Measurements from ENCODE around the gene ZNF341.
A peak's percentile ranks its signal among the peaks of the same experiment; 100 is the strongest.

ZNF341 gene

GRCh38 chr20:33812152-33812849 is 80.5 kb downstream of the ZNF341 start:
- peak overlapping the region; percentile 87 for H3K27ac ChIP-seq (ENCODE audit: extremely low read depth, low read depth, low read length)
- no peaks in the 10 kb centered on the region for H3K9me3 ChIP-seq (ENCODE audit: control insufficient read depth, insufficient read depth, low read depth, low read length)
- TF ChIP-seq ZNF174 (tag by site-specific recombination; IDR thresholded peaks at IDR 0.05): no peak
- TF ChIP-seq ZIC2 (tag by site-specific recombination; IDR thresholded peaks at IDR 0.05): 0 out of 2 replicates have a peak, but pooled peaks have one; percentile 12
- TF ChIP-seq ZNF600 (tag by site-specific recombination; IDR thresholded peaks at IDR 0.05): peak; percentile 35
- 0 out of 2 replicates have a peak, but pooled peaks have one; percentile 36 for TF ChIP-seq PRDM6 (tag by site-specific recombination; IDR thresholded peaks at IDR 0.05)
- POLR2A ChIA-PET: interaction anchor here (0.6 to 3.4 kb wide), 5 partner anchors 20 to 181 kb away, joined by 3 to 13 read pairs (median 6); partner anchors contain the start of genes ACTL10 and RALY
- CTCF ChIA-PET: interaction anchor here (0.5 to 0.6 kb wide), 2 partner anchors 210 to 217 kb away, joined by 3 read pairs; no protein-coding TSS in a partner anchor
- peak overlapping the region; percentile 56 for H3K4me3 ChIP-seq (ENCODE audit: low read depth, low read length)
- H3K36me3 ChIP-seq (ENCODE audit: control insufficient read depth in 2 of 2, insufficient read depth in 1 of 2, low read length in 2 of 2): peaks cover 0 to 14% of the 10 kb centered on the region in 2 experiments; a peak in 1 of 3 replicates
- no peaks in the 10 kb centered on the region for H3K4me1 ChIP-seq (ENCODE audit: control insufficient read depth, insufficient read depth, low read length)

GRCh38 chr20:33812908-33813462 is 81.2 kb downstream of the ZNF341 start:
- Histone ChIP-seq H3K9me3 (ENCODE audit: control insufficient read depth, insufficient read depth, low read depth, low read length) (no peaks in the 10 kb centered on the region), H3K4me1 (ENCODE audit: control insufficient read depth, insufficient read depth, low read length) (no peaks in the 10 kb centered on the region), H3K36me3 (ENCODE audit: control insufficient read depth in 2 of 2, insufficient read depth in 1 of 2, low read length in 2 of 2) (peaks cover 0 to 14% of the 10 kb centered on the region in 2 experiments; a peak in 1 of 3 replicates), H3K4me3 (ENCODE audit: low read depth, low read length) (peak overlapping the region; percentile 56), H3K27ac (ENCODE audit: extremely low read depth, low read depth, low read length) (no peak overlapping the region; the same call in 1 of the 2 replicates)
- POLR2A ChIA-PET: interaction anchor here (0.6 to 3.4 kb wide), 5 partner anchors 21 to 180 kb away, joined by 3 to 13 read pairs (median 6); partner anchors contain the start of genes ACTL10 and RALY
- CTCF ChIA-PET: interaction anchor here (0.7 kb wide), 1 partner anchor 159 kb away, joined by 3 read pairs; no protein-coding TSS in a partner anchor
- peak; percentile 84; the same call in 1 of the 2 replicates for TF ChIP-seq ZNF362 (tag by site-specific recombination; IDR thresholded peaks at IDR 0.05)
- no peak for TF ChIP-seq ZNF792 (tag by site-specific recombination; IDR thresholded peaks at IDR 0.05)
- no peak for TF ChIP-seq ZNF266 (tag by site-specific recombination; IDR thresholded peaks at IDR 0.05; ENCODE audit: low read depth)
- 0 out of 2 replicates have a peak, but pooled peaks have one; percentile 5 for TF ChIP-seq EGR2 (tag by site-specific recombination; IDR thresholded peaks at IDR 0.05; ENCODE audit: low read depth)
- TF ChIP-seq REST (tag by site-specific recombination; IDR thresholded peaks at IDR 0.05): 0 out of 2 replicates have a peak, but pooled peaks have one; percentile 4
- peak; percentile 19; the same call in 1 of the 2 replicates for TF ChIP-seq ZFHX2 (tag by site-specific recombination; conservative IDR thresholded peaks at IDR 0.05)
- peak; percentile 73 for TF ChIP-seq KLF9 (tag by site-specific recombination; IDR thresholded peaks at IDR 0.05; ENCODE audit: low read depth)
- peak; percentile 73 for TF ChIP-seq SP3 (tag by site-specific recombination; IDR thresholded peaks at IDR 0.05)
- TF ChIP-seq BCL6B (tag by site-specific recombination; IDR thresholded peaks at IDR 0.05): no peak
- 0 out of 2 replicates have a peak, but pooled peaks have one; percentile 0 for TF ChIP-seq ZNF335 (tag by site-specific recombination; conservative IDR thresholded peaks at IDR 0.05)
- peak; percentile 90 for TF ChIP-seq ZNF600 (tag by site-specific recombination; IDR thresholded peaks at IDR 0.05)
- TF ChIP-seq ZNF48 (tag by site-specific recombination; IDR thresholded peaks at IDR 0.05): no peak
- no peak for TF ChIP-seq ZBTB26 (tag by site-specific recombination; optimal IDR thresholded peaks at IDR 0.05)
- TF ChIP-seq ZNF704 (tag by site-specific recombination; IDR thresholded peaks at IDR 0.05): no peak

Measured in HEK293 (cell line).